Neuron (in vitro differentiated cells): ENCODE measurements around the gene SLC9A6.

ENCODE experiments used
- H2AFZ ChIP-seq: one replicate; pipeline ENCODE4 v1.6.1; 2013; ENCODE audit warnings: low read depth, mild to moderate bottlenecking, inconsistent platforms, low read length, moderate library complexity
- H3K27me3 ChIP-seq: one replicate; pipeline ENCODE4 v1.6.1; 2013; ENCODE audit warnings: low read length; ENCODE audit not compliant: insufficient read depth
- H3K36me3 ChIP-seq: one replicate; pipeline ENCODE4 v1.6.1; 2013; ENCODE audit warnings: low read length; ENCODE audit not compliant: insufficient read depth
- H3K4me1 ChIP-seq: one replicate; pipeline ENCODE4 v1.6.1; 2013; ENCODE audit warnings: low read length; ENCODE audit not compliant: insufficient read depth
- H3K4me3 ChIP-seq: 2 replicates; pipeline ENCODE4 v1.5.1; 2013; ENCODE audit warnings: mild to moderate bottlenecking, low read length, moderate library complexity
- H3K9me3 ChIP-seq: one replicate; pipeline ENCODE4 v1.6.1; 2013; ENCODE audit warnings: low read length

SLC9A6 gene

DNA sequence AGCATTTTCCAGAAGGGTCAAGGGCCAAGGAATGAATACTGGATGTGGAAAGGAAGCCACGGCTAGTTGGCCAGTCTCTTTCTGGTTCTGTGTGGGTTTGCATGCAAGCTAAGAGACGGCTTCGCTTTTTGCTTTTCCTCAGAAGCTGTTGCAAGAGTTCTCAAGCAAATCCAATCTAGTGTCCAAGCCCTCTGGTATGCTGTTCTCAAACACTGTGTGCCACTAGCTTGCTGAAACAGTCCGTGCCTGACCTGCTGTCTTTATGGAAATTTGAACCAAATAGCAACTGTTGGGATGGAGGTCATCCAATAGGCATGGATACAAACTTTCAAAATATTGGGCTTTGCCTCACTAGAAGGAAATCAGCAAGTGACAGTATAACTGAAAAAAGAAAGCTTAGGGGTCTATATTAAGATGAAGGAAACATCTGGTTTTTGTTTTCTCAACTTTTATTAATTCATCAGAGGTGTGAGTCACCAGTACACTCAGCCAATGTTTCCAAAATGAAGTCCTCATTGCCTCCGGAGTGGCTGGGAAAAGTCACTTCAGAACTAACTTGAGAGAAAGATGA lies 70.5 kb downstream of the SLC9A6 start:
- Histone ChIP-seq H3K4me3 (no peak overlapping the region), H2AFZ (no peak overlapping the region), H3K4me1 (no peaks in the 10 kb centered on the region), H3K36me3 (no peaks in the 10 kb centered on the region), H3K27me3 (peaks cover 6% of the 10 kb centered on the region), H3K9me3 (no peaks in the 10 kb centered on the region)

DNA sequence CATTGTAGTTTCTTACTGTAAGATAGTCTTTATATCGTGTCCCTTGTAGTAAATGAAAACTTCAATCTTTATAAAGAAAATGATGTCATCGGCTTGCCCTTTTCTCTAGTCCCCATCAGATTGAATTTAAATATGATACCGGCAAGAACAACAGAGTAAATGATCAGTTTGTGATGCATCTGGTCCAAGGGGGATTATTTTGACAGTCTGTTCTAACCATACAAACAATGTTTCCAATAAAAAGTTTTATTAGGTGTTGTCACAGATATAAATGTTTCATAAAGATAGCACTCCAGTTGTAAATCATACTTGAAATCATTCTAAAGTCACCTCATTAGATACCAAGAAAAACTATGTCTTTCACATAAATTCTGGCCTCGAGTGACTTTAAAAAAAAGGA lies 72.3 kb downstream of the SLC9A6 start:
- no peak overlapping the region for H3K4me3 ChIP-seq

DNA sequence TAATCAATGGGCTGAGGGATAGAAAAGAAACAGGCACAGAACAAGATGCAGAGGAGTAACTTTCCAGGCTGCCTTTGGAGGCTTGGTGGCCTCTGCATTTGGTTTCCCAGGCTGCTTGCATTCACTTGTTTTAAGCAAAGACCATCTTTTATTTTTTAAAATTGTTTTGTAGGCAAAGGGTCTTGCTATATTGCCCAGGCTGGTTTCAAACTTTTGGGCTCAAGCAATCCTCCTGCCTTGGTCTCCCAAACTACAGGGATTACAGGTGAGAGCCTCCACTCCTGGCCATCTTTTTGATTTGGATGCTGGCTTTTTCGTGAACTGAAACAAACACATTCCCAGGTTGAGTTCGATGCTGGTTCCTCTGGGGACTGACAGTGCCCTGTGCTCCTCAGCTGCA lies 74.1 kb downstream of the SLC9A6 start:
- peaks cover 4% of the 10 kb centered on the region for H3K4me1 ChIP-seq
- no peak overlapping the region for H3K4me3 ChIP-seq
- H2AFZ ChIP-seq: no peak overlapping the region
- H3K36me3 ChIP-seq: no peaks in the 10 kb centered on the region
- peaks cover 32% of the 10 kb centered on the region for H3K27me3 ChIP-seq
- no peaks in the 10 kb centered on the region for H3K9me3 ChIP-seq

More for the DNA sequence above, 72.3 kb downstream of the SLC9A6 start:
- Histone ChIP-seq H3K27me3 (peaks cover 22% of the 10 kb centered on the region), H3K9me3 (no peaks in the 10 kb centered on the region), H2AFZ (no peak overlapping the region), H3K36me3 (no peaks in the 10 kb centered on the region), H3K4me1 (no peaks in the 10 kb centered on the region)

DNA sequence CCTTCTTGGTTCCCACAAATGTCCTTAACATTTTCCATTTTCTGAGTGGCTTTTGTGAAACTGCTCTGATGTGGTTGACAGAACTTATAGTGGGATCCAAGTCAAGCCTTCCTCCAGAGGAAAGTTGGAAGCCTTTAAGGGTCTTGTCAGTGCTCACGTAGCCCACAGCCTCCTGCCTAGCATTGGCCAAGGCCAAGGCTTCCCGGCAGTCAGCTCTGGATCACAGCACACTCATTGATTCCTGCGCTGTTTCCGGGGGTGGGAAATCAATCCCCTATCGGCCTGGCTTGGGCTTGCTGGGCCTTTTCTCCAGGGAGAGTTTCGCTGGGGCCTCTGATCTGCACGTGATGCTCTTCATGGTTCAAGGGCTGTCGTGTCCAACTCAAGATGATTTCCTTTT lies 76.1 kb downstream of the SLC9A6 start:
- Histone ChIP-seq H3K36me3 (no peaks in the 10 kb centered on the region), H3K4me1 (peaks cover 11% of the 10 kb centered on the region), H2AFZ (no peak overlapping the region), H3K27me3 (peaks cover 32% of the 10 kb centered on the region), H3K9me3 (no peaks in the 10 kb centered on the region), H3K4me3 (no peak overlapping the region)

DNA sequence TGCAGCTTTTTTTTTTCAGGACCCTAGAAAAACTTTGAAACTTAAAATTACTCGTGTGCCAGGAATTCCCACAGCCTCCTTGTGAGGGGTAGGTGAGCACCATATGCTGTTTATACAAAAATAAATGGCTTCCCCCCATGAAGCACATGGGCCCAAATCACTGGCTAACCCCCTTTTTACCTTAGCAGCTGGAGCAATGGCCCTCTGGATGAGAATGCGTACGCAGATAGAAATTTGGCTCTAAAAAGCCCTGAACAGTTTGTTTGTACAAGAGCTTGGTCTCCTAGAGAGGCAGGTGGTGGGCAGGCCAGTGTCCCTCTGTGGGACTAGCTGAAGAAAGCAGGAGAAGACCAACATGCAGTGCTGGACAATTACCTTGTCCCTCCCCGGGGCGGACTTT lies 76.5 kb downstream of the SLC9A6 start:
- Histone ChIP-seq H3K36me3 (no peaks in the 10 kb centered on the region), H3K4me3 (no peak overlapping the region), H3K27me3 (peaks cover 35% of the 10 kb centered on the region), H3K4me1 (peaks cover 11% of the 10 kb centered on the region), H3K9me3 (no peaks in the 10 kb centered on the region), H2AFZ (no peak overlapping the region)

DNA sequence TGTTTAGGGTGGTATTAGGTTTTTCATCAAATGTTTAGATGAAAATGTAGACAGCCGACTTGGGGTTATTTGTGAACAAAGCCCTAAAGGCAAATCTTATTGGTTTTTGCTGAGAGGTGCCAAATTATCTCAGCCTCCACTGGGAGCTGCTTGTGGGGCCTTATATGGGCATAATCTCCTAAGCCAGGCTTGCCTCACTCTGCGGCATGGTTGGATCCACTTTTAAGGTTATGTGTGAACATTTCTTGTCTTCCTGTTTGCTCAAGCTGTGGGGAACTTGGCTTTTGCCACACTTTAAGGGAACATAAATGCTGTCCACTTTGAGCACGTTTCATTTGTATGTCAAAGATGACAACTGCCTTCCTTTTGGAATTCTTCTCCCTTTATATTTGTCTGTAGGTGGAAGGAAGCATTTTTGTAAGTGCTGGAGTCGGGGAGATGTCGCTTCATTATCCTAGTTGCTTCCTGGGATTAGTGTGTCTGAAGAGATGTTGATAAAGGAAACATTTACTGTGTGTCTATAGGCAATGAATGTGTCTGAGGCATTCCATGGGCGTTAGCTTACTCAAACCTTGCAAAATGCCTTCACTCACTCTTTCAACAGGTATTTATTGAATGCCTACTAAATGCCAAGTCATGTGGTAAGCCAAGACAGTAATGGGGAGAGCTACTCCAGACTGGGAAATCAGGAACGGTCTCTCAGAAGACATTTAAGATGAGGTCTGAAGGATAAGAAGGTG lies 78.3 kb downstream of the SLC9A6 start:
- Histone ChIP-seq H3K36me3 (no peaks in the 10 kb centered on the region), H3K4me3 (no peak overlapping the region), H3K9me3 (no peaks in the 10 kb centered on the region), H3K4me1 (peaks cover 11% of the 10 kb centered on the region), H3K27me3 (peaks cover 47% of the 10 kb centered on the region), H2AFZ (no peak overlapping the region)

DNA sequence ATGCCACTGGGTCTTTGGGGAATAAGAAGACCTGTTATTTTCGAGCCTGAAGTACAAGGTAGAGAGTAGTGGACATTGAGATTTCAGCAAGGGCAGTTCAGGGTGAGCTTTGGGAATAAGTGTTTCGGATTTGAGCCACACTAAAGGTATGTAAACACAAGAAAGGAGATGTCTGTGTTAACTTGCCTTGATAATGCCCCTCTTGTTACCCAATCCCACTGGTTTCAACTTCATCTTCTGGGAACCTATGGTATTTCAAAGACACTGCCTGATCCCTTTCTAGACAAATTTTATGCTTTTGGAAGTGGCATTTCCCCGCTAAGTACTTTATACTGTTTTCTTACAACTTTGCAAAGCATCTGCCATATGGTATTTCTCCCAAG lies 79.4 kb downstream of the SLC9A6 start:
- peaks cover 47% of the 10 kb centered on the region for H3K27me3 ChIP-seq
- no peak overlapping the region for H2AFZ ChIP-seq
- H3K9me3 ChIP-seq: no peaks in the 10 kb centered on the region
- no peaks in the 10 kb centered on the region for H3K36me3 ChIP-seq
- peaks cover 11% of the 10 kb centered on the region for H3K4me1 ChIP-seq
- H3K4me3 ChIP-seq: no peak overlapping the region

DNA sequence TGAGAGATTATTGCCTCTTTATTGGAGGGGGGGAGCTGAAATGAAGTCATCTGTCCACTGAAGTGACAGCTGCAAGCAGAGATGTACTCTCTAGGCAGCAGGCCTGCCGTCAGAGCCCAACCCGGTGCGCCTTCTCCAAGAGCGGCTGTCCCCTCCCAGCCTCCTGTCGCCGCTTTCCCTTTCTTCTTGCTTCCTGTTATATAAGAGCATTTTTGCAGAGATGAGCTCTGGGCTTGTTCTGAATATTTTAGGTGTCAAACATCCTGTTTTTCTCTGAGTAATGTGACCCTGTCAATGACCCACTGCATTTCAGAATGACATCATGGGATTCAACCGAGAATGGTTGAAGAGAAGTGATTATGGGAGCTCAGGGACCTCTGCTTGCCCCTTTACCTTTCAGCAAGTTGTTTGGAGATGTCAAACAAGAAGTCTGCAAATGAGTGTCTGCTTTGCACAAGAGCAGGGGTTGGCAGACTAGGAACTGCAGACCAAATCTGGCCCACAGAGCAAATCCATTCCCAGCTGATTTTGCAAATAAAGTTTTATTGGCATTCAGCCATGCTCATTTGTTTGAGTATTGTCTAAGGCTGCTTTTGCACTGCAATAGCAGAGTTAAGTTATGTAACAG lies 79.9 kb downstream of the SLC9A6 start:
- no peak overlapping the region for H2AFZ ChIP-seq
- H3K36me3 ChIP-seq: no peaks in the 10 kb centered on the region
- peaks cover 47% of the 10 kb centered on the region for H3K27me3 ChIP-seq
- H3K4me1 ChIP-seq: peaks cover 11% of the 10 kb centered on the region
- H3K4me3 ChIP-seq: no peak overlapping the region
- H3K9me3 ChIP-seq: no peaks in the 10 kb centered on the region

DNA sequence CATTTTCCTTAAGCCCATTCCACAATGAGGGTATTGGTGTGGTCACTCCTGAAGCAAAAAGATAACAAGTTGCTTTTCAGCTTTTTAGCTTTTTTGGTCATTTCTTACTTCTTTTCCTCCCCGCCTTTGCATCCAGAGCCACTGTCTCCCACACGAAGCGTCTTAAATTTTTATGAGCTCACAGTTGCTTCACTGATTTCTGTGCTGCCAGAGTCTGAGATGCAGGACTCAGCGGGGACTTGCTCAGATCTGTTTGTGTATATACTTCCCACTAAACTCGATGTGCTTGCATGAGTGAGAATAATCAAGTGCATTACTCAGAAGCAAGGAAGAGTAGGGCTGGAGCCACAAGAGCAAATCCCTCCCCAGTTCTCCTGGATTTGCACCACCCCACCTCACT lies 81.9 kb downstream of the SLC9A6 start:
- peaks cover 33% of the 10 kb centered on the region for H3K27me3 ChIP-seq
- H3K36me3 ChIP-seq: no peaks in the 10 kb centered on the region
- H2AFZ ChIP-seq: no peak overlapping the region
- H3K4me1 ChIP-seq: peaks cover 11% of the 10 kb centered on the region
- no peaks in the 10 kb centered on the region for H3K9me3 ChIP-seq
- H3K4me3 ChIP-seq: no peak overlapping the region

DNA sequence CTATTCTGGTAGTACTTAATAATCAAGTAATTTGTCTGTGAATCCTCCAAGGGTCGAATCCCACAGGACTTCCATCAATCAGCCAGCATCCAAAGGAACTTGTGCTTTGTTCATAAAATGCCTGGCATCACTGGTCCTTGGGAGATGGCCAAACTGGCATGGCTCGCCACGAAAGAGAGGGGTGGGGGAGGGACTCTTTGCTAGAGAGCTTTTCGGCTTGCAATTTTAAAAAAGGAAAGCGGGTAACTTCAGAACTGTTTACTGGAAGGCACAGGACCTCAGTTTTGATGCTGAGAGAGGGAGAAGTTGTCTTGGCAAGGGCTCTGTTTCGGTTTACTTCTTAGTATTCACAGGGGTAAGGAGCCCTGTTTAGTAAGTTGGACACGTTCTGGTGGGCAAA lies 82.7 kb downstream of the SLC9A6 start:
- Histone ChIP-seq H3K4me1 (peaks cover 11% of the 10 kb centered on the region), H3K36me3 (no peaks in the 10 kb centered on the region), H3K9me3 (no peaks in the 10 kb centered on the region), H3K4me3 (no peak overlapping the region), H2AFZ (no peak overlapping the region), H3K27me3 (peaks cover 26% of the 10 kb centered on the region)

DNA sequence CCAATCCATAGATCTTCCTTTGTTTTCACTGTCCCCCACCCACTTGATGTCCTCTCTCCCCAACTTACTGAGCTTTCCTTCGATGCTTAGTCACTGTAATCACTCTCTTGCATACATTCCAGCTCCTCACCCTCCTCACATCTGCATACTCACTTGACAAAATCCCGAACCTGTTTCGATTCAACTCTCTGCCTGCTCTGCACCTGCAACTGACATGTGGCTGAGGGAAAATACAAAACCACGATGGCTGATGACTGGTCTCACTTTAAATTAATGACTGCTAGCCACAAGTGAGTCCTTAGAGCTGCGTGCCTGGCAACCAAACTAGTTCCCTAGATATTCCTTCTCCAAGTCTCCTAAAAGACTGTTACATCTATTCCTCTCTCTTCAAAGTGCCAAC lies 91.7 kb downstream of the SLC9A6 start:
- peaks cover 7% of the 10 kb centered on the region for H3K27me3 ChIP-seq
- H3K4me3 ChIP-seq: no peak overlapping the region
- no peaks in the 10 kb centered on the region for H3K36me3 ChIP-seq
- no peaks in the 10 kb centered on the region for H3K4me1 ChIP-seq
- H3K9me3 ChIP-seq: no peaks in the 10 kb centered on the region
- H2AFZ ChIP-seq: no peak overlapping the region

DNA sequence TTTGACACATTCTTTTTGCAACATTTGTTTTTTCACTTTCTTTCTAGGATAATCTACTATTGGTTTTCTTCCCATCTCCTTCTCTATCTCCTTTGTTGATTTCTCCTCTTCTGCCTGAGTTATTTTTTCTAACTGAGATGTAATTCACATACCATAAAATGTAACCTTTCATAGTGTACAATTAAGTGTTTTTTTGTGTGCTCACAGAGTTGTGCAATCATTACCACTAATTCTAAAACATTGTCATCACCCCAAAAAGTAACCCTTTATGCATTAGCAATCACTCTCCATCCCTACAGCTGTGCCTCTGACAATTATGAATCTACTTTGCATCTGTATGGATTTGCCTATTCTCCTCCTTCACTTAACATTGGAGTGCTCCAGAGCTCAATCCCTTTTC lies 95.5 kb downstream of the SLC9A6 start:
- Histone ChIP-seq H3K36me3 (no peaks in the 10 kb centered on the region), H3K4me1 (no peaks in the 10 kb centered on the region), H3K9me3 (no peaks in the 10 kb centered on the region), H3K4me3 (no peak overlapping the region), H3K27me3 (peaks cover 8% of the 10 kb centered on the region), H2AFZ (no peak overlapping the region)

DNA sequence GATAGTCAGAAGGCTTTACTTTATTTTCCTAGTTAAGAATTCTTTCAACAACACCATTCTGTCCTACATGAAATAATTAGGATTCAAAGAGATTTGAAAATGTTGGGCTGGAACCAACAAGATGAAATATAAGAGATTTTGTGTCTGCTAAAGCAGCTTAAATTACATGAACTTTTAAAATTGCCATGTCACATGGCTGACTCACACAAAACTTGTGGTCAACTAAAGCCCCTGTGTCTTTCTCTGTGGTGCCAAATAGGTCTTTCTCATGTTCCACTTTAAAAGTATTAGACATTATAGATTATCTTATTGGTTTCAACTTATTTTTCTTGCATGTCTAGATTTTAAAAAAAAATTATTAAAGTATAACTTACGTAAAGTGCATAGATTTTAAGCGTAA lies 101.3 kb downstream of the SLC9A6 start:
- H3K4me3 ChIP-seq: no peak overlapping the region
- H3K4me1 ChIP-seq: no peaks in the 10 kb centered on the region
- H3K9me3 ChIP-seq: no peaks in the 10 kb centered on the region
- H2AFZ ChIP-seq: no peak overlapping the region
- no peaks in the 10 kb centered on the region for H3K36me3 ChIP-seq
- peaks cover 6% of the 10 kb centered on the region for H3K27me3 ChIP-seq
